Stimulated activated CD8-positive, alpha-beta memory T cell treated with anti-CD3 and anti-CD28 coated beads, Interleukin-12 subunit alpha, Interleukin-12 subunit beta, amount 100 ng/mL, for 4 hours (primary cell): Measurements from ENCODE around the gene C2CD5.
"Not testable (repeated sequence)": the region's sequence is repeated elsewhere in the genome, so short reads cannot be mapped to it uniquely, and the experiment has no call there.

Experiments used
- DNase-seq: peaks from one replicate; pipeline ENCODE4 v3.0.0-alpha.2; 2020; ENCODE audit warnings: low read depth

Gene C2CD5

DNA sequence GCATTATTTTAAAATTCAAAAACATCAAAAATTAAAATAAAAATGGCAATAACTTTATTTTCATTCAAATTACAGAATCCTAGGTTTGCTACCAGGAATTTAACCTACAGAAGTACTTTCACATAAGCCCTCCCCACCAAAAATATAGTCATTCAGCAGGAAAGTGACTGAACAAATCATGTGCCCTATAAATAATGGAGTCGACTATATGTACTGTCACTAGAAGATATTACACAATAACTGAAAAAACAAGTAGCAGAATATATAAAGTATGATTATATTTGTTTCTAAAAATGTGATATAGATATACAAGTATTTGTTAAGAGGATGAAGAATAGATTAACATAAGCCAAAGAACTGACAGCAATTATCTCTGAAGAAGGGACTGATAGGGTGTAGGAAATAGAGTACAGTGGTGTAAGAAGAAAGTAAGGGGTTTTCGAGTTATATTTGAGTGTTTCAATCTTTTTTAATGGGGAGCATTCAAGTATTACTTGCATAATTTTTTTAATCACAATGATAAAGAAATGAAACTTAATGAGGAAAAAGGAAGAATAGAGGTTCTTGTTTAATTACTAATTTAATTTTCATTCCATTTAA is 7.9 kb downstream of the C2CD5 start:
- no peak for DNase-seq

DNA sequence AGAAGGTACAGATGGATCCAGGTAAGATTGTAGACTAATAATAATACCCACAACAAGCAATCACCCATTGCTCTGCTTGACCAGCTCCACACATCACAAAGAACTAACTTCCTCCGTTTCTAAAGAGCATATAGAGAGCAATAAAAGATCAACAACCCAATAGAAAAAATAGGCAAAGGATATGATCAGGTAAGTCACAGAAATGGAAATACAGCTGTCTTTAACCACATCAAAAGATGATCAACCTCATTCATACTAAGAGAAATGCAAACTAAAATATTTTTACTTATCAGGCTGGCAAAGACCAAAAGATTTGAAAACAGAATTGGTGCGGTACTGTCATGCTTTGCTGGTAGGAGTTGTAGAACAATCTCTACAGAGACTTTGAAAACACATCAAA is 8.9 kb downstream of the C2CD5 start:
- DNase-seq = no peak

DNA sequence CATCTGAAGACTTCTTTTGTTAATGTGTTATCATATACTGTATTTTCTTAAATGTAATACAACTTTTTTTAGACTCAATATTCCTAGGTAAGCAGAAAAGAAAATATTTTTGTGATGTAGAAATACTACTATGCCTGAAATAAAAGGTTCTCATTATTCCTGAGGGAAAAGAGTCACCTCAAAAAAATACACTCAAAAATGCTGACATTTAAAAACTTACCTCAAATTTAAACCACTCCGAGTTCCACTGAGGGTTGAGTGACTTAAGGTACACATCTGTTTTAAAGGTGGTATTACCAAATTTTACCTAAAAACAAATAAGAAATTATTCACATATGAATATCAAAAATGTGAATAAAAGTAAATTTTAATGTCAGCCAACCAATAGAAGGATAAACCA is 9.3 kb downstream of the C2CD5 start:
- DNase-seq = no peak

DNA sequence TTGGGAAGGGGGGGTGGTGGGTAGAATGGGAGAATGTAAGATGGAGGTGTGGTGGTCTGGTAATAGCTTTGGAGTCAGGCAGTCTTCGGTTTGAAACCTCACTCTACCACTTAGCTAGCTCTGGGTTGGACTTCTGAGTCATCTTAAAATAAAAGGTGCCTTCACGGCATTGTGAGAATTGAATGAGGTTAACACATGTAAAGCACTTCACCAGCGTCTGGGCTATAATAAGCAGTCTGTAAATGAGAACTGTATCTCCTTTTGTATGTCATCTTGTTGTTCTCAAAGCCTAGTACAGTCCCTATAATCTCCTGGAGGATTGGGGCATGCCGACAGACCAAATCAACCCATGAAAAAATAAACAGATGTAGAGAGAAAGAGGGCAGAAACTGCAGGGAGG is 11.2 kb downstream of the C2CD5 start:
- DNase-seq = no peak

DNA sequence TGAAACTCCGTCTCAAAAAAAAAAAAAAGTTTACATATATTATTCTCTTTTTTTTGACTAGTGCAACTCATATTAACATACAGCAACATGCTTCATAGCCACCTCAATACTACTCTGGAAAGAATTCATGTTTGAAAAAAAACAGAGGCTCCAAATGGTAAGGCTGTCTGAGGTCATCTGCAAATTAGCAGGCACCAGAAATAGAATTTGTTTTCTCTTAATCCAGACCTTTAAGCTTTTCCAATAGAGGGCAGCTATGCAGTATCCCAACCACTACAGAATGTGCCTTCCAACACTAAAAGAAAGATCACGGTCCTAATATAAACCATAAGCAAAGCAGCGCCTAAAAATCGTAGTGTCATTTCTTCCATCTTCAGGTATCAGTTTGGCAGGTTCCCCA is 12.0 kb downstream of the C2CD5 start:
- no peak for DNase-seq

DNA sequence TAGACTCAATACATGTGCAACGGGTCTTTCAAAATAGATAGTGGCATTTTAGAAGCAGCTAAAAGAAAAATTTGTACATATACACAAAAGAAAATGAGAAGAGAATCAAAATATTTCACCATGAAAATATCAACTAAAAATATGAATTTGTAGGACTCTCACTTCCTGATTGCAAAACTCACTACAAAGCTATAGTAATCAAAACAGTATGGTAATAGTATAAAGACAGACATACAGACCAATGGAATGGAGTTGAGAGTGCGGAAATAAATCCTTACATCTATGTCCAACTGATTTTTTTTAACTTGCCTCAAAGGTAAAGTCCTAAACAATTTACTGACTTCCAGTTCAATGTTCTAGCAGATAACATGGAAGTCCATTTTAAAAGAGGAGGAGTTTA is 13.1 kb downstream of the C2CD5 start:
- no peak for DNase-seq

DNA sequence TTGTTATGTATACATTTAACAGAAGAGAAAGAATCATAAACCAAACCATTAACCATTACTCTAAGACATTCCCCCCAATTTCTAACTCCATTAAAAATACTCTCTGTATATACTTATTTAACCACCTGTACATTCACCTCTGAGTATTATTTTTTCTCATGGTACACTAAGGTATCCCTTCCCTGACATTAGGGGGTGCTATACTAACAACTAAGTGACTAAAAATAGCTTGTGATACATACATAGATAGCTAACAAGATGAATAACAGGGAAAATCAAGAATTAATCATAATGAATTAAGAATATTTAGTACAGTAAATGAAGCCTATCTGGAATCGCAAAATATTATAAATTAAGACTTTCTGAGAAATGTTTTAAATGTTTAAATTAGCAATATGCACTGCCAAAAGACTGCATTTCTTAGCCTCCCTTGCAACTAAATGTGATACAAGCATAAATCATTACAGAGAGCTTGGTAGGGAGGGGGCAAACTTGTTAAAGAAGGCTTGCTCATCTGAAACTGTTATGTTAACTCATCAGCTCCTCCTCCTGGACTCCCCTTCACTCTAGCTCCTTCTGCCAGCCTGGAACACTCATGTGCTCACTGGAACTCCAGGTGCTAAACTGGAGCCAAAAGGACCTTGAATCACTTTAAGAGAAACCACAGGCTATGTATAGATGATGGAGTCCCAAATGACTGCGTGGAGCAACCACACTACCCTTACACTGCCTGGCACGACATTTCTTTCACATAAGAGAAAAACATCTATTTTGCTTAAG is 14.9 kb downstream of the C2CD5 start:
- no peak for DNase-seq

DNA sequence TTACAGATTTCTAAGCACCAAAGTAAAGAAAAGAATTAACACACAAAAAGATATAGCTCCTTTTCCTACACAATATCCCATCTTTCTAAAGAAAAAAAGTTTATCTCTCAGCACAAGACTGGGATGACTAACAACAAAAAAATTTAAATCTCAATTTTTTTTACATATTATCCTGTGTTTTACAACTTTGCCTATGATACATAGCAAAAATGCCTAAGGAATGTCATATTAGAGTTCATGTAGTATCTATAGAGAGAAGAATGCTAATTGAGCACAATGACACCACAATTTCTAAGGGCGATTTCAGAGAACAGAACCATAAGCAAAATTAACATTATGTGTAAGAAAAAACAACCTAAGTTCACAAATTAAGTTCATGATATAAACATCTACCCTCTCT is 16.3 kb downstream of the C2CD5 start:
- no peak for DNase-seq

DNA sequence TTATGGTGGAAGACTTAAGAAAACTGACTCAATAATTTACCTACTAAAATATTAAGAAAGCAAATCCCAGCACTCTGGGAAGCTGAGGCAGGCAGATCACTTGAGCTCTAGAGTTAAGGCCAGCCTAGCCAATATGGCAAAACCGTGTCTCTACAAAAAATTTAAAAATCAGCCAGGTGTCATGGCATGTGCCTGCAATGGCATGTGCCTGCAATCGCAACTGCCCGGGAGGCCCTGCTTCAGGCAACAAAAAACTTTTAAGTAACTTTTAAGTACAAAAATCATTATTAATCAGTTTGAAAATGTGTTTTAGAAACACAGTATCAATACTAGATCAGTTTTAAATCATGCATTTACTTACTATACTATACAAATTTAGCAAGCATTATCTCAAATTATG is 17.5 kb downstream of the C2CD5 start:
- DNase-seq = no peak

DNA sequence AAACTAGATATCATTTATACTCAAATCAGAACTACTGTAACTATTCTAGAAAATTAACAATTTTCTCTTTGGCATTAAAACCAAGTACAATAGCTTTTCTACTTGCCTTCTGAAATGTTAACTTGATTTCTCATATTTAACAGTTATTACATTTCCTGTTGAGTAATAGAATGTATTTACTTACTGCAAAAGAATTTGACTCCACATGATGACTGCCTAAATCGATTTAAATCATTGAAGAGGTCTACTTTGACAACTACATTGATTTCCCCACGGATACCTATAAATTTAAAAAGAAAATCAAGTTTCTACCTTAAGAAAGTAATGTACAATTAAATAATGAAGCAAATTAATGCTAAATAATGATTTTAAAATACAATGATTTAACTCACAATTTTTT is 18.9 kb downstream of the C2CD5 start:
- no peak for DNase-seq

DNA sequence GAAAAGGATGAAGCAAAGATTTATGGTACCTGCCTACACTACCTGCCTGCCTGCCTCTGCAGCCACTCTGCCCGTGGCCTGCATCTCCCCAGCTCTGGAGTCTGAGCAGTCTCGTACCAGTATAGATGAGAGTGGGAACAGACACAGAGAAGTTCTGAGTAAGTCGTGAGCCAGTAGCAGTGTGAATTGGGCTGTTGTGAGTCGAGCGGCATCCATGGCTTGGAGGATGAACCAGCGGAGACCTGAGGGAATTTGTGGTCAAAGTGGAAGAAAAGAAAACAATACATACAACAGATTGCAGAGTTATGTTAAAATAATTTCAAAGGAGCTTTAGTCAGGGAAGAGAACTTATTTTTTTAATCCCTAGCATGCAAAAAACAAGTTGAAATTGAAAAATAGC is 25.3 kb downstream of the C2CD5 start:
- DNase-seq = no peak

DNA sequence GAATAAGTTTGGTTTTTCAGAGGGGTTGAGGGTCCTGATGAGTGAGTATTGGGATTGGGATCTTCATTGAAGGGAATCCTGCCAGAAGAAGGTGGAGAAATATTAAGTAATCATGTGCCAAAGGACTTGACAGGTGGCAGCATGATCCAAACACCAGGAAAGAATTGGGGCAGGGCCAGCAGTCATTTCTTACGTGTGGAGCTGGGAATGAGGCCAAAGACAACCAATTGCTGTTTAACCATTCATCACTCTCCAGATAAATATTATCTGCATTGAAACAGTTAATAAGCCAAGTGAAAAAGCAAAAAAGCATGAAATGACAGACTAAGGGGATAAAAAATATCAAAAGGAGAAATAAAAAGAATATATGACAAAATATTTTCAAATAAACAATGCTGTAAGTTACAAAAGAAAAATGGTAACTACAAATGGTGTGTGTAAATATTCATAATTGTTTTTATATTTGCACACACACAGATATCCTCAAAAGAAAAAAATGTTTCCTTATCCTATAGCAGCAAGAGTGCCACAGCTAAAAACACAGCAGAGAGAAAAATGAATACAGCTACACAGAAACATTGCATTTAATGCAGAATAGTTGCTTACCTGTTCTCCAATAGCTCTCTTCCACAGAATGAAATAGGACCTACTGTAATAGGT is 26.2 kb downstream of the C2CD5 start:
- no peak for DNase-seq

DNA sequence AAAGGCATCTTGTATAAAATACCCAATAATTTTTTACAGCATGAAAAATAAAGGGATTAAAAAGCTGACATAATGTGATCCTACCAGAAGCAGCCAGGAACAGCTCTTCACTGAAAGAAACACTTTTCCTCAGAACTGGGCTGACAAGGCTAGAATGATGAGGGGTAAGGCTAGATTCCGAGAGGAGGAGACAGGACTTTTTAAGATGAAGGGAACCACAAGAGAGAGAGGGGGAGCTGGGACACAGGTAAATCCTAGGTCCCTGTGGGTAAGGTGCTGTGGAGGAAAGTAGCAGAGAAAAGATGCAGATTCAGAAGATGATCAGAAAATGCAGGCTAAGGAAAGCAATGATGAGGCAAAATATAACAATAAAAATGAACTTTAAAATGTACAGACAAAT is 29.5 kb downstream of the C2CD5 start:
- DNase-seq = no peak

DNA sequence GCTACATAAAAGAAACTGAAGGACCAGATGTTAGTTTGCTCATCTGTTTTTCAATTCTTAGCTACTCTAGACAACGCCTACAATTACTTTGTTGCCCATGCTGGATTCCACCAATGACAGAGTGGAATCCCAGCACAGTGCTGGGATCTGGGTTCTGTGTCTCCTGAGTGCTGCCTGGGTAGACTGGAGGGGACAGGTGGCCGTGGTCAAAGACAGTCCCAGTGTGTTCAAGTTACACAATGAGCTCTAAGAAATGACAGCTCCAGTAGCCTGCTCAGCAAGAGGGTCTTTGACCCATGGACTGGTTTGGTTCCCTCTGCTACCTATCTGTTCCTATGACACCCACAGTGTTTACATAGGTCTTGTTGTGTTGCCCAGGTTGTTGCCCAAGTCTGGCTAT is 38.5 kb downstream of the C2CD5 start:
- DNase-seq = no peak

DNA sequence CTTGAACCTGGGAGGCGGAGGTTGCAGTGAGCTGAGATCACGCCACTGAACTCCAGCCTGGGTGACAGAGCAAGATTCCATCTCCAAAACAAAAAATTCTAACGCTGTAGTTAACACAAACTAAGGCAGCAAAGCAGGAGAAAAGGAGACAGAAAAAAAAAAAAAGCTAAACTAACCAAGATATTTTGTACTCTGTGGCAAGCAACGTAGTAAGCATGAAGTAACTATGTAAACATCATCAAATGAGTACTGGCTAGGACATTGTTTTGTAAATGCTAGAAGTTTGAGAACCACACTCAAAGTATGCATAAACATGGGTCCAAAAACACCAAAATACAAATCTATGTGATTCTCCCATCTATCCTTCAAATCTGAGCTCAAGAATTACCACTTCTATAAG is 44.2 kb downstream of the C2CD5 start:
- DNase-seq = no peak

DNA sequence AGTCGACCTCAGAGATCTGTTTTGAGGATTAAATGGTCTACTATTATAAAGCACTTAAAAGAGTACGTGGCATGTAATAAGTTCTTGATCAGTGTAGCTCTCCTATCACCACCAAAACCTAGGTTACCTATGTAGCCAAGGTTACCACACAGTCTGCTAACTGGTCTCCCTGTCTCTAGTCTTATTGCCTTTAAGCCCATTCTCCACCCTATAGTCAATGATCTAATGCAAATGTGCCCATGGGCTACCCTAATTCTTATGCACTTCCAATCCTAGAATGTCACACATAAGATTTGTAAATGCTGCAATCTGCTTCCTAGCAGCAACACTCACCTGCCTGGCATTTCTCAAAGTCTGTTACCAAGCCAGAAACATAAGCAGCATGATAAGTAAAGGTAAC is 44.9 kb downstream of the C2CD5 start:
- no peak for DNase-seq

DNA sequence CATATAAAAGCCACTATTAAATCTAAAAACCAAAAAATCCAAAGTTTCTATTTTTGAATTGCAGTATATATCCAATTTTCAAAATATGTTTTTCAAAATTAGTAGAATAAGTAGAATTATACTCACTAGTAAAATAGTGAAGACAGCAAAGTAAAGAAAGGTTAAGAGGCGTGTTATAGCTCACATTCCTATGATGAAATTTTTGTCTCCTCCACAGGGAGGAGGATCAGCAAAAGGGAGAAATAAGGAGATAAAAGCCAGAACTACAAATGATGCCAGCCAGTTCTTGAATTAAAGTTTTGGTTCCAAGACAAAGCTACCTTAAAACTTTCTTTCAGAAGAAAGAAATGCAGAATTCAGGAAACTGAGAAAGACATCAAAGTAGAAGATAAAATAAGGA is 50.0 kb downstream of the C2CD5 start:
- no peak for DNase-seq

DNA sequence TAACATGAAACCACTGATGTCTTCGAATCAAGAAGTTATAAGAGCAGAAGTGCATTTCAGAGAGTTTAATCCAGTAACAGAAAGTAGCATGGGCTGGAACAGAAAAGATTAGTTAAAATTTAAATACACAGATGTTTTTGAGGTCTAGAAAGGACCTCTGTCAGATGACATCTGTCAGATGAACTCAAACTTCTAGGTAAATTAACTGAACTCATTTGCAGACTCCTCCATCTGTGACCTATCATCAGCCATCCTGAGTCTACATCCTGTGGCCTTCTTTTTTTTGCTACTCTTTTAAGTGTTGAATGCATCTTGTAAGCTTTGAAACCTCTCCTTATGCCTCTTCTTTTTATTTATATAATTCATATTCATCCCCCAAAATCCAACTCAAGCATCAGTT is 53.3 kb downstream of the C2CD5 start:
- DNase-seq = no peak

DNA sequence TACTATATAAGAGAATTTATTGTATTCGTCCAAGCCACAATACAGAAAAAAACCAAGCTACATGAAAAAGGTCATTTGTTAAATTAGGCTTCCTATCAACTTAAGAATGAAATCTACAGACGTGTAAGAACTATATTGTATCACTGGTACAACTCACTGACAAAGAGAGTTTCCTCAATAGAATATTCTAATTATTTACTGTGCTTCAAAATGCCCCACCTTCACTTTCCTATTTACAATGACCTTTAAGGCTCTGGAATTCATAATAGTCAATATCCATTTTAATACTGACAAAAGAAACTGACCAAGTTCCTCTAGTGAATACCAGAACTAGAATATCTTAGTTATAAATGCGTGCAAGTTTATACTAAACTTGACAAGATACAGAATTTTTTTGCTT is 55.9 kb downstream of the C2CD5 start:
- DNase-seq = no peak

DNA sequence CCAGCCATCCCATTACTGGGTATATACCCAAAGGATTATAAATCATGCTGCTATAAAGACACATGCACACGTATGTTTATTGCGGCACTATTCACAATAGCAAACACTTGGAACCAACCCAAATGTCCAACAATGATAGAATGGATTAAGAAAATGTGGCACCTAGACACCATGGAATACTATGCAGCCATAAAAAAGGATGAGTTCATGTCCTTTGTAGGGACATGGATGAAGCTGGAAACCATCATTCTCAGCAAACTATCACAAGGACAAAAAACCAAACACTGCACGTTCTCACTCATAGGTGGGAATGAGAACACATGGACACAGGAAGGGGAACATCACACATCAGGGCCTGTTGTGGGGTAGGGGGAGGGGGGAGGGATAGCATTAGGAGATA is 56.7 kb downstream of the C2CD5 start:
- not testable (repeated sequence) for DNase-seq

DNA sequence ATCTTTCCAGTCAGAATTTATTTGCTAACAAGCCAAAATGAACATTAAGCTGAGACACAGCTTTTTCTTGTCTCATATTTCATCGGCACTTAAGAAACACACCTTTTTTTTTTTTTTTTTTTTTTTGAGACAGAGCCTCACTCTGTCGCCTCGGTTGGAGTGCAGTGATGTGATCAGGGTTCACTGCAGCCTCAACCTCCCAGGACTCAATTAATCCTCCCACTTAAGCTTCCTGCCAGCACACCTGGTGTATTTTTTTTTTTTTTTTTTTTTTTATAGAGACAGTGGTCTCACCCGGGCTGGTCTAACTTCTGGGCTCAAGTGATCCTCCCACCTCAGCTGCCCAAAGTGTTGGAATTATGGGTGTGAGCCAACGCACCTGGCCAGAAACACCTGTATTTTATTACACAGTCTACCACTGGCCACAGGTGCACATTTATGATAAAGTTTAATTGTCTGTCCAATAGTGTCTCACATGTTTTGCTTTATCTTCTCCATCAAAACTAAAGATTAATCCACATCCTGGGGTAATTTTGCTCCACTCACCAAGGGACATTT is 62.7 kb downstream of the C2CD5 start:
- no peak for DNase-seq

DNA sequence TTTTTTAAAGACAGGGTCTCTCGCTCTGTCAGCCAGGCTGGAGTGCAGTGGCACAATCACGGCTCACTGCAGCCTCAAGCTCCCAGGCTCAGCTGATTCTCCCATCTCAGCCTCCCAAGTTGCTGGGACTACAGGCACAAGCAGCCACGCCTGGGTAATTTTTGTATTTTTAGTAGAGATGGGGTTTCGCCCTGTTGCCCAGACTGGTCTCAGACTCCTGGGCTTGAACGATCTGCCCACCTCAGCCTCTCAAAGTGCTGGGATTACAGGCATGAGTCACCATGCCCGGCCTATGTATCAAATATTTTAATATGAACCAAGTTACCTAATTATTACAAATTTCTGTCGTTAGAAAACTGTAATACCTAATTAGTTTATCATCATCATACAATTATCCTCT is 63.5 kb downstream of the C2CD5 start:
- DNase-seq = not testable (repeated sequence)

DNA sequence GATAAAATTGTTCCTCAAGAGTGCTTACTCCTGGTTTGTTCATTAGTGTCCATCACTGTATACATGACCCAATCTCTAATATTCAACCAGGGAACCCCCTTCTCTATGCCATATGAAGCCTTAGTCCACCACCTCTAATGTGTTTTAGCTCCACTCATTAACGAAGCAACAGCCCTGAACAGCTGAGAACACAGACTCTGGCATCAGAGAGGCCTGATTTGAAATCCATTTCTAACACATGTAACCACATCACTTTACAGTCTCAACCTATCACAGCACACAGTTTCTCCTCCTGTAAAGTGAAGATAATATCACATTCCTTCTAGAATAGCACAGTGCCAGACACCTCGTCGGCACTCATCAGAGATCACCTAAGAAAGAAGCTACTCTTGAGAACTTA is 64.3 kb downstream of the C2CD5 start:
- no peak for DNase-seq
